ENCODE data around the gene CAB39L.

CAB39L gene

DNA sequence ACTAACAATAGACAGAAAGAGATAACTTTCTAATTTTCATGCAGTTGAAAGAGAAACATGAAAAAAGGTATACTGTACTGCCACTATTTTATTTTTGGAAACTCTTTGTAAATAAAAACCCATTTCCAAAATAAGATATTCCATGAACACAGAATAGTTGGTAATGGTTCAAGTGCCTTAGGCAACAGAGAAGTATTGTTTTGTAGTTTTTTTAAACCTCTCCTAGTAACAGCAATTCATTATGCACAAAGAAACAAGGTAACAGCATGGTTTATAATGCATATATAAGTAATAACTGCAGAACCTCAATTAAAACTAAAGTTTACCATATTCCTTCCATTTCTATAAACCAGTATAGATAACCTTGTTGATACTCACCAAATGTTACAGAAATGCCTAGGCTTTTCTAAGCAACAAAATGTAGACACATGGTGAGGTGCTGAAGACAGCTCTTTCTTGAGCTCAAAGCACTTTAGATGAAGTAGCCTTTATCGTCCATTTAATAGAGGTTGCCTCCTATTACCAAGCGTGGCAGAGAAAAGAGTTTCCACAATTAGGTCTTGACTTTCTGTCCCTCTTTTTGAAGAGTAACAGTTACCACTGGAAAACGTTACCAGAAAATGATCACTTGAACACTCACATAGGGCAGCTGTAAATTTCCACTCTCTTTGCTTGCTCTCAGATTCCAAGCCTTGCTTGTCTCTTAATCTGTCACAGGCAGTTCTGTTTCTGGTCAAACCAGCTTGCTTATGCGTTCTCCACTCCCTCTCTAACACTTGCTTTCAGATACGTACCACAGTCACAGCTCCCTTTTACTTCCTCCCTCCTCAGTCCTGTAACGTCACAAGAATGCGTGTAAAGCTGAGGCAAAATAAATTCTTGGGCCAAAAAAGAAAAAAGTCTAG, 42.9 kb downstream of the CAB39L start:
- Histone ChIP-seq H3K4me3 (ENCODE audit: low read length in 2 of 2) (peak overlapping the region; percentile 67 to 77), H3K27me3 (ENCODE audit: control insufficient read depth in 1 of 2, insufficient read depth in 2 of 2, low read length in 2 of 2) (no peaks in the 10 kb centered on the region), H3K27ac (ENCODE audit: low read length) (peak overlapping the region; percentile 73), H3K4me1 (ENCODE audit: control insufficient read depth, insufficient read depth, low read length) (peaks cover 4% of the 10 kb centered on the region), H3K36me3 (ENCODE audit: control insufficient read depth in 2 of 2, insufficient read depth in 2 of 2, low read length in 2 of 2) (peaks cover 0 to 4% of the 10 kb centered on the region in 2 donors), H3K9ac (ENCODE audit: low read length in 2 of 2) (peak overlapping the region; percentile 58 to 61), H3K9me3 (ENCODE audit: control insufficient read depth in 2 of 2, low read length in 2 of 2) (peaks cover 0 to 13% of the 10 kb centered on the region in 2 donors)

DNA sequence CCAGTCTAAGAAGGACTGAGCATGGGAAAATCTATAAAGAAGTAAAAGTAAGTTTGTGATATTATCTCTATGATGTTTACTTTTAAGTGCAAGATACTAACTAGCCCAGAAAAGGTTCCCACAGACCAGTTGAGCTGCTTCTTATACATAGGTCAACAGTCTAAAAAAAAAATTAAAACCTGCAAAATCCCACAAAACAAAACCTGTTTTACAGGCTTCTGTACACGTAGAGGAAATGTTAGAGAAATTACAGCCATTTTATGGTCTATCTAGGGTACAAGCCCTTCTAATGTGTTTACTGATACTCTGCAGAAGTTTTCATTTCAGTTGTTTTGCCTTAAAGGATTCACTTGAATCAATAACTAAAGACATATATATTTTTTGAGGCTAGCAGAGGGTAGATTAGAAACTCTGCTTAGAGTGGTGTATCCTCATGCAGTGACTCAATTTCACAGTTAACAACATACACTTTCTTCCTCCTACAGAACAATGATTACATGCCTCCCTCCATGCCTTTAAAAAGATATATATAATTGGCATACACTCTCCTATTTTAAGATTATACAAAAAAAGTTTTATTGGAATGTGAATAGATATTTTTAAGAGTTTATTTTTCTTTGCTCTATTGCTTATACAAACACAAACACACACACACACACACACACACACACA, 43.9 kb downstream of the CAB39L start:
- no peaks in the 10 kb centered on the region for H3K27me3 ChIP-seq (ENCODE audit: control insufficient read depth in 1 of 2, insufficient read depth in 2 of 2, low read length in 2 of 2)
- H3K27ac ChIP-seq (ENCODE audit: low read length): peak overlapping the region; percentile 73
- peaks cover 0 to 4% of the 10 kb centered on the region in 2 donors for H3K36me3 ChIP-seq (ENCODE audit: control insufficient read depth in 2 of 2, insufficient read depth in 2 of 2, low read length in 2 of 2)
- peaks cover 0 to 7% of the 10 kb centered on the region in 2 donors for H3K9me3 ChIP-seq (ENCODE audit: control insufficient read depth in 2 of 2, low read length in 2 of 2)
- H3K4me3 ChIP-seq (ENCODE audit: low read length in 2 of 2): peak overlapping the region; percentile 67 to 77
- H3K9ac ChIP-seq (ENCODE audit: low read length in 2 of 2): peak overlapping the region; percentile 58 to 61
- H3K4me1 ChIP-seq (ENCODE audit: control insufficient read depth, insufficient read depth, low read length): peaks cover 11% of the 10 kb centered on the region

DNA sequence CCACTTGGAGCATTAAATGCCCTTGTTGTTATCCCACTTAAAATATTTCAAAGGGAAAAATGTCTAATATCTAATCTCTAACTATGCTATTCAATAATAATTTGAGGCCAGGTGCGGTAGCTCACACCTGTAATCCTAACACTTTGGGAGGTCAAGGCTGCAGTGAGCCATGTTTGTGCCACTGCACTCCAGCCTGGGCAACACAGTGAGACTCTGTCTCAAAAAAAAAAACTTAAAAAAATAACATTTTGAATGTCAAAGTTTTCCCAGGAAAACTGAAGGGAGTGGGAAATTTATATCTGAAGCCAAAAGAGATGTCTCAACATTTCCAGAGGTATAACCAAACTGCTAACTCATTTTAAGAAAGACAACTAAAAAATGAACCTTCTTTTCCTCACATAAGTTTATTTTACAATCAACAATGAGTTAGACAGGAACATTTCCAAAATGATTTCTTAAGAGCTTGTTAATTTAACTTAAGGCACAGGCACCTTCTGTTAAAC, 47.9 kb downstream of the CAB39L start:
- H3K36me3 ChIP-seq (ENCODE audit: control insufficient read depth in 2 of 2, insufficient read depth in 2 of 2, low read length in 2 of 2): no peaks in the 10 kb centered on the region
- H3K27ac ChIP-seq (ENCODE audit: low read length): peak overlapping the region; percentile 31
- H3K9ac ChIP-seq (ENCODE audit: low read length in 2 of 2): peak overlapping the region in 1 of 2 donors; percentile 21
- H3K4me1 ChIP-seq (ENCODE audit: control insufficient read depth, insufficient read depth, low read length): peaks cover 7% of the 10 kb centered on the region
- no peaks in the 10 kb centered on the region for H3K27me3 ChIP-seq (ENCODE audit: control insufficient read depth in 1 of 2, insufficient read depth in 2 of 2, low read length in 2 of 2)
- peak overlapping the region in 1 of 2 donors; percentile 4 for H3K4me3 ChIP-seq (ENCODE audit: low read length in 2 of 2)
- H3K9me3 ChIP-seq (ENCODE audit: control insufficient read depth in 2 of 2, low read length in 2 of 2): no peaks in the 10 kb centered on the region

DNA sequence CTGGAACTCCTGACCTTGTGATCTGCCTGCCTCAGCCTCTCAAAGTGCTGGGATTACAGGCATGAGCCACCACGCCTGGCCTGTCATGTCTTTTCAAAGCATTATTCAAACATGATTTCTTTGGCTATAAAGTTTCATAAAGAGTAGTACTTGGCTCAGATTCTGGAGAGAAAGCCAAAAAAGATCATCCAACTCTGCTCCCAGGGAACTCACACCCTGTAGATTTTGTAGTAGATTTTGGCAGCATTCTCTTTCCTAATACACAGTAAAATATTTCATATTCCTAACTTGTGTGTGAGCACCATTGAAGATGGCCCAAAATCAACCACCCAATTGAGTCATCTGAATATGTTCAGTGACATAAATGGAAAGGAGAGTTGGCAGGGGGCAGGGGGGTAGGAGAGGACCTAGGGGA, 48.4 kb downstream of the CAB39L start:
- H3K4me1 ChIP-seq (ENCODE audit: control insufficient read depth, insufficient read depth, low read length): peaks cover 7% of the 10 kb centered on the region

DNA sequence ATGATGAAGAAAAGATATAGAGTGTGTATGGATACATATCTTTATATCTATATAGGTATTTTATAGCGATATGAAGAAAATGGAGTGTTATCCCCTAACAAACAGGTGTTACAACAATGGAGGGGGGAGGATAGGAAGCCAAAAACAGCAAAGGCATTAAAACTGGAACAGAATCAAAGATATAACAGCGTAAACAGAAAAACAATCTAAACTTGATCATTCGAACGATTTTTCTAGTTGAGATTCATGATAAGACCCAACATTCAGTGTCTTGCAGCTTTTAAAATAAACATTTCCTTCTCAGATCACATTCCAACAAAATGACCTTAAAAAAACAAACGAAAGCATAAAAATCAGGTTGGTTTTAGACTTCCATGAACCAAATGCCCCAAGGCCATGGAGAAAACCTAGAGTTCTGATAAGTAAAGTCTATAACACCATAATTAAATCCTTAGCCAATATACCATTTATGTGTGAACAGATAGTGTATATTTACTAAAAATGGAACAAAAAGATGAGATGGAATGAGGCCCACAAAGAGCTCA, 55.7 kb downstream of the CAB39L start:
- Histone ChIP-seq H3K27ac (ENCODE audit: low read length) (no peak overlapping the region), H3K36me3 (ENCODE audit: control insufficient read depth in 2 of 2, insufficient read depth in 2 of 2, low read length in 2 of 2) (no peaks in the 10 kb centered on the region), H3K4me3 (ENCODE audit: low read length in 2 of 2) (no peak overlapping the region), H3K4me1 (ENCODE audit: control insufficient read depth, insufficient read depth, low read length) (no peaks in the 10 kb centered on the region), H3K27me3 (ENCODE audit: control insufficient read depth in 1 of 2, insufficient read depth in 2 of 2, low read length in 2 of 2) (no peaks in the 10 kb centered on the region), H3K9ac (ENCODE audit: low read length in 2 of 2) (no peak overlapping the region), H3K9me3 (ENCODE audit: control insufficient read depth in 2 of 2, low read length in 2 of 2) (no peaks in the 10 kb centered on the region)

More for the DNA sequence above, 48.4 kb downstream of the CAB39L start:
- H3K4me3 ChIP-seq (ENCODE audit: low read length in 2 of 2): peak overlapping the region in 1 of 2 donors; percentile 4
- H3K27ac ChIP-seq (ENCODE audit: low read length): peak overlapping the region; percentile 31
- no peaks in the 10 kb centered on the region for H3K27me3 ChIP-seq (ENCODE audit: control insufficient read depth in 1 of 2, insufficient read depth in 2 of 2, low read length in 2 of 2)
- no peak overlapping the region for H3K9ac ChIP-seq (ENCODE audit: low read length in 2 of 2)
- H3K36me3 ChIP-seq (ENCODE audit: control insufficient read depth in 2 of 2, insufficient read depth in 2 of 2, low read length in 2 of 2): no peaks in the 10 kb centered on the region
- H3K9me3 ChIP-seq (ENCODE audit: control insufficient read depth in 2 of 2, low read length in 2 of 2): no peaks in the 10 kb centered on the region

DNA sequence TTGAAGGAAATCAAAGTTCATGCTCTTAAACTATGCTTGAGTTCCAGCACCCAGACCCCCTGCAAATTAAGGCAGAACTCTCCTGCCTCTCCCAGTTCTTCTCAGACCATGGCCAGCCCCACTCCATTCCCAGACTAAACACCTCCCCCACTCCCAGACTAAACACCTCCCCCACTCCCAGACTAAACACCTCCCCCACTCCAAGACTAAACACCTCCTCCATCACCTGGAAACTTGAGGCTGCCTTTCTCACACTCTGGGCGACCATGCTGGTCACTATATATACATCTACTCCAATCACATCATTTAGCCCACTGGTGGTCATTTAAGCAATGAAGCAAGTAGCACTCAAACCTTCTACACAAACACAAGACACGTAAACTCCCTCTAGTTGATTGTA, 57.2 kb downstream of the CAB39L start:
- peaks cover 0 to 2% of the 10 kb centered on the region in 2 donors for H3K36me3 ChIP-seq (ENCODE audit: control insufficient read depth in 2 of 2, insufficient read depth in 2 of 2, low read length in 2 of 2)
- H3K4me3 ChIP-seq (ENCODE audit: low read length in 2 of 2): no peak overlapping the region
- no peaks in the 10 kb centered on the region for H3K9me3 ChIP-seq (ENCODE audit: control insufficient read depth in 2 of 2, low read length in 2 of 2)
- H3K4me1 ChIP-seq (ENCODE audit: control insufficient read depth, insufficient read depth, low read length): no peaks in the 10 kb centered on the region
- H3K27me3 ChIP-seq (ENCODE audit: control insufficient read depth in 1 of 2, insufficient read depth in 2 of 2, low read length in 2 of 2): no peaks in the 10 kb centered on the region
- no peak overlapping the region for H3K27ac ChIP-seq (ENCODE audit: low read length)
- no peak overlapping the region for H3K9ac ChIP-seq (ENCODE audit: low read length in 2 of 2)

DNA sequence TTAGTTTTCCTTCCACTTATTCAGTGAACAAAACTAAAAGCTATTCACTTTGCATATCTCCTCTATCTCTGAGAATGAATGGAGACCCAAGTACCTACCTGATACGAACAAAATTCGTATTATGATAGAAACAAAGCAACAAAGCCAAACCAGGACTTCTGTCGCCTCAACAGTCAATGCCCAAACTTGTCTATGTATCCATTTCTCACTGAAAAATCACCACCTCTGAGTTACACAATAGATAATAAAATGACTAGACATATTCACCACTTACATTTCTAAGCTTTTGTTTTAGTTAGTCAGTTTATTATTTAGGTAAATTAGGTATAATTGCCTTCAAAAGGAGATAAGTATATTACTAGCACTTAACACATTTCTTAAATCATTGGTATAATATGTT, 67.7 kb downstream of the CAB39L start:
- H3K9ac ChIP-seq (ENCODE audit: low read length in 2 of 2): no peak overlapping the region
- no peaks in the 10 kb centered on the region for H3K4me1 ChIP-seq (ENCODE audit: control insufficient read depth, insufficient read depth, low read length)
- H3K4me3 ChIP-seq (ENCODE audit: low read length in 2 of 2): no peak overlapping the region
- H3K36me3 ChIP-seq (ENCODE audit: control insufficient read depth in 2 of 2, insufficient read depth in 2 of 2, low read length in 2 of 2): peaks cover 0 to 3% of the 10 kb centered on the region in 2 donors
- H3K9me3 ChIP-seq (ENCODE audit: control insufficient read depth in 2 of 2, low read length in 2 of 2): no peaks in the 10 kb centered on the region
- no peak overlapping the region for H3K27ac ChIP-seq (ENCODE audit: low read length)
- H3K27me3 ChIP-seq (ENCODE audit: control insufficient read depth in 1 of 2, insufficient read depth in 2 of 2, low read length in 2 of 2): no peaks in the 10 kb centered on the region

DNA sequence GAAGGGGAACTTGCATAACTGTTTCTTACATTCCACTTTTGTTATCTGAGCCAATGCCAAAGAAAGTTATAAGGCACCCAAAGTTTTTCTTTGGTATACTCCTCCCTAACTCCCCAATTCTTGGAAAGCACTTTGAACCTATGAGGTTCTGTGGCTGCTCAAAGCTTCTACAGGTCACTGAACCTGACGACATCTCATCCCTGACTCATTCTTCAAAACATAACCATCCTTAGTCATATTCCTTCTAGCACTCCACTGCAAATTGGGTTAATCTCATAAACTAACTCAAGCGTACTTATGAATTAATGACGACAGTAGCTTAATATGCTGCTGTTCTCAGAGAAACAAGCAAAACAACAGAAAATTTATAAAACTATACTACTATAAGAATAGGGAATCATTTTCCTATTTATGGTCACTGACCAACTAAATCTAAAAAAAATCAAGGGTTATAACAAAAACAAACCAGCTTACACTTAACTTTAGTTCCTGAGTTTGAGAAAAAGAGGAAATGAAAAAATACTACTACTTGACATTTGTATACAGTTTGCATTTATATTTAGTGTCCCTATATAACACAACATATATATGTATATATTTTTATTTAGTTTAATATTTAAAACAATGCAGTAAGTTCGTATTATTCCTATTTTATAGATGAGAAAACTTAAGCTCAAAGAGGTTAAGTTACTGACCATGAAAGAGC, 69.1 kb downstream of the CAB39L start:
- no peak overlapping the region for H3K9ac ChIP-seq (ENCODE audit: low read length in 2 of 2)
- no peak overlapping the region for H3K4me3 ChIP-seq (ENCODE audit: low read length in 2 of 2)
- H3K27me3 ChIP-seq (ENCODE audit: control insufficient read depth in 1 of 2, insufficient read depth in 2 of 2, low read length in 2 of 2): no peaks in the 10 kb centered on the region
- peaks cover 6% of the 10 kb centered on the region for H3K4me1 ChIP-seq (ENCODE audit: control insufficient read depth, insufficient read depth, low read length)
- H3K36me3 ChIP-seq (ENCODE audit: control insufficient read depth in 2 of 2, insufficient read depth in 2 of 2, low read length in 2 of 2): peaks cover 0 to 3% of the 10 kb centered on the region in 2 donors
- no peak overlapping the region for H3K27ac ChIP-seq (ENCODE audit: low read length)
- H3K9me3 ChIP-seq (ENCODE audit: control insufficient read depth in 2 of 2, low read length in 2 of 2): no peaks in the 10 kb centered on the region

DNA sequence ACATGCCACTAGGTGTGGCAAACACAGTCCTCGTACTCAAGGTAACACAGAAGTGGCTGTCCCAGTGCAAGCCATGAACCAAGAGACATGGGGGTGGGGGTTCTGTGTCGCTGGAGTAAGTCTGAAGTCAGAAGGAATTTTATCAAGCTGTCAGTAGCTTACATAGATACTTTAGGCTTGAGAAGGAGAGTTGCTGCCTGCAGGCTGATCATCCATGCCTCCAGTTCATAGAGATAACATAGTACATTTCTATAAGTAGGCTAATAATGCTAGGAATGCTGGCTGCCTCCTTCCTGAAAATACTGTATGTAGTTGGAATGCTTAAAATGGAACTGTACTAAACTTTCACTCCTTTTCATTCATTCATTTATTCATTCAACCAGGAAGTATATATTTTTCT, 70.1 kb downstream of the CAB39L start:
- no peaks in the 10 kb centered on the region for H3K27me3 ChIP-seq (ENCODE audit: control insufficient read depth in 1 of 2, insufficient read depth in 2 of 2, low read length in 2 of 2)
- H3K36me3 ChIP-seq (ENCODE audit: control insufficient read depth in 2 of 2, insufficient read depth in 2 of 2, low read length in 2 of 2): peaks cover 0 to 3% of the 10 kb centered on the region in 2 donors
- H3K9me3 ChIP-seq (ENCODE audit: control insufficient read depth in 2 of 2, low read length in 2 of 2): no peaks in the 10 kb centered on the region
- H3K4me3 ChIP-seq (ENCODE audit: low read length in 2 of 2): no peak overlapping the region
- H3K9ac ChIP-seq (ENCODE audit: low read length in 2 of 2): no peak overlapping the region
- peaks cover 6% of the 10 kb centered on the region for H3K4me1 ChIP-seq (ENCODE audit: control insufficient read depth, insufficient read depth, low read length)
- H3K27ac ChIP-seq (ENCODE audit: low read length): no peak overlapping the region

DNA sequence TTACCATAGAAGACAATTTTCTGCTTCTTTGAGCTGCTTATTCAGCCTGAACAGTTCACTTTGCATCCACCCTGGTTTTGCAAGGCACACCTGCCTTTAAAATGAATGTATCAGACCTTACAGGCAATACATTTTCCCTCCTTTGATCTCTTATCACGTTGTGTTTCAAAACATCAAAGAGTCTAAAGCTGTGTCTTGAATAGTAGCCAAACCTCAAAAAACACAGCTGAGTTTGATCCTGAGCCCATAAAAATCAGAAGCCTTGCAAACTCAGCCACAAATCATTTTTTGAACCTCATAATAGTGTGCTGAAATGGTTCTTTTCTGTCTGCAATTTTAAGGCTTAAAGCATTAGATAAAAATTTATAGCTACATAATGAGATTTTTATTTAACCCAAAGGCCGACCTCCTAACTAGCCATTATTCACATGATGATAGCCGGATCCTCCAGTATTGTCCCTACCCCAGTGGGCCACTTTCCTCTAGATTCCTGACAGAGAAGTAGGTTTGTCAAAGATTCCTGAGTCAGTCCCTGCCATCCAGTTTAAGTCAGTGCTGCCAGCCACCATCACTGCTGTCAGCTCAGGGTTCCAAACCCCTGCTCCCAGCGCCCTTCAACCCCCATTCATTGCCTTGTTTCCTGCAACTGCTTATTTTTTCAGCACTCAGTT, 71.8 kb downstream of the CAB39L start:
- no peak overlapping the region for H3K9ac ChIP-seq (ENCODE audit: low read length in 2 of 2)
- H3K27ac ChIP-seq (ENCODE audit: low read length): no peak overlapping the region
- no peaks in the 10 kb centered on the region for H3K27me3 ChIP-seq (ENCODE audit: control insufficient read depth in 1 of 2, insufficient read depth in 2 of 2, low read length in 2 of 2)
- H3K4me1 ChIP-seq (ENCODE audit: control insufficient read depth, insufficient read depth, low read length): peaks cover 10% of the 10 kb centered on the region
- H3K36me3 ChIP-seq (ENCODE audit: control insufficient read depth in 2 of 2, insufficient read depth in 2 of 2, low read length in 2 of 2): peaks cover 0 to 3% of the 10 kb centered on the region in 2 donors
- no peaks in the 10 kb centered on the region for H3K9me3 ChIP-seq (ENCODE audit: control insufficient read depth in 2 of 2, low read length in 2 of 2)
- H3K4me3 ChIP-seq (ENCODE audit: low read length in 2 of 2): no peak overlapping the region

Measured in stomach smooth muscle (tissue), 2 donors.